ENCODE data around the gene GRM4. TPM values are rescaled to one million over a fixed set of nuclear protein-coding genes. Genes with fewer than 3 reads are reported as not detected.

The GRM4 gene
- total and polyA plus RNA-seq, 10 donors = 0.02 to 0.26 (median 0.09) TPM; not detected in 3

DNA sequence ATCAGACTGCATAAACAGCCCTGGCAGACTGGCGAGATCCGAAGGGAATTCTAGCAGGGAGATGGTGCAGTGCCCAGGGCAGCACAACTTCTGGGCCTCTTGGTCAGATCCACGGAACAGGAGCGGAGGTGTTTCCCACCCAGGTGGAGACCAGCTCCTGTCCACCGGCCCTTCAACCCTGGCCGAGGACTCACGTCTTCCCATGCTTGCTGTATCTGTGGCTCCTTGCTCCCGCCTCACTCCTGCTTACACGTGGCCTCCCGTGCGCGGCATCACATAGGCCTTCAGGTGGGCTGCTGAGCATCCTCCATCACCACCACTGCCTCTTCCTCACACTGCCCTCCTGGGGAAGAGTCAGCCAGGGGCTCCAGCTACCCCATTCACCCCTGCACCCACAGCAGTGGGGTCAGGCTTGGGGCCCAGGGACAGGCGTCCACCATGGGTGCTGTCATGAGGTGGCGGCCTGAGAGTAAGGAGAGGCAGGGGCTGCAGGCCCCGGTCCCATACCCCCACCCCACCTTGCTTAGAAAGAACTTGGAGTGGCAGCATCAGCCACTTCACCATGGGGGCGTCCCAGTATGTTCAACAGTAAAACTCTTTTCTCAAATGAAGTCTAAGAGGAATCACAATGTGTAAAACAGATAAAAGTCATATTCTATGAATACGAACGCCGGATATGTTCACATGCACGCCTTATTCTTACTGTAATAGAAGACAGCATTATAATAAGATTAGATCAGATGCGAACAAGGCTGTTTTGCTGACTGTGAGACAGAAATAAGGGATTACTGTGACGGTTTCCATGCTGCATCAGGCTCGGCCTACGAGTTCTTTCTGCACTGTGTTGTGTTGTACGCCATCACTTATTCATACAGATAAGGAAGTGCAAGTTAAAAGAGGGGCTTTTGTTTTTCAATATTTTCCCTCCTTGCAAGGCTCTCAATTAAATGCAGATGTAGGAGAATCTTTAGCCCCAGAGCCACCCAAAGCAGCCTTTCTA lies 165.4 kb downstream of the GRM4 start:
- Histone ChIP-seq H3K4me3 (no peak overlapping the region), H3K36me3 (no peaks in the 10 kb centered on the region), H3K4me1 (peaks cover 0 to 16% (median 6%) of the 10 kb centered on the region in 6 donors), H3K9me3 (no peaks in the 10 kb centered on the region), H3K27me3 (replicated peaks in 1 of 7) (peaks cover 0 to 28% (median 16%) of the 10 kb centered on the region in 7 donors), H3K27ac (no peak overlapping the region)
- DNase-seq = peak; percentile 44
- TF ChIP-seq POLR2AphosphoS5 (IDR thresholded peaks at IDR 0.05) = no peak
- intact Hi-C loops (cut with DNase I; ENCODE audit: low total_unique reads) = no loop called here
- 83 to 91% (median 88%) methylated on average over 23 to 25 of the region's 25 CpGs for WGBS, 5 donors

DNA sequence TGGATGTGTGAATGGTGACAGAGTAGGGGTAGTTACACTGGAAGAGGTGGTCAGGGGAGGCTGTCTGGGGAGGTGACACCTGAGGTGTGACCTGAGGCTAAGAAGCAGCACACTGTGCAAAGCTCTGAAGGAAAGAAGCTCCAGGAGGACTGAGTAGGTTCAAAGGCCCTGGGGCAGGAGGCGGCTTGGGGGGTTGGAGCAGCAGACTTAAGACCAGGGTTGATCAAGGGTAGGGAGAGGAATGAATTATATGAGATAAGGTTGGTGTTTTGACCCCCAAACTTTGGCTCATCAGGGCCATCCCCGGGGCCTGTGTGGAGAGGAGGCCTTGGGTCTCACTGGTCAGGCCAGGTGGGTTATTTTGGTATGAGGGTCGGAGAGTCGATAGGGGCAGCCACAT lies 166.1 kb downstream of the GRM4 start:
- WGBS, 5 donors = 64 to 89% (median 80%) methylated on average over 4 of the region's 4 CpGs
- H3K27me3 ChIP-seq (replicated peaks in 1 of 7) = peaks cover 0 to 35% (median 20%) of the 10 kb centered on the region in 7 donors

DNA sequence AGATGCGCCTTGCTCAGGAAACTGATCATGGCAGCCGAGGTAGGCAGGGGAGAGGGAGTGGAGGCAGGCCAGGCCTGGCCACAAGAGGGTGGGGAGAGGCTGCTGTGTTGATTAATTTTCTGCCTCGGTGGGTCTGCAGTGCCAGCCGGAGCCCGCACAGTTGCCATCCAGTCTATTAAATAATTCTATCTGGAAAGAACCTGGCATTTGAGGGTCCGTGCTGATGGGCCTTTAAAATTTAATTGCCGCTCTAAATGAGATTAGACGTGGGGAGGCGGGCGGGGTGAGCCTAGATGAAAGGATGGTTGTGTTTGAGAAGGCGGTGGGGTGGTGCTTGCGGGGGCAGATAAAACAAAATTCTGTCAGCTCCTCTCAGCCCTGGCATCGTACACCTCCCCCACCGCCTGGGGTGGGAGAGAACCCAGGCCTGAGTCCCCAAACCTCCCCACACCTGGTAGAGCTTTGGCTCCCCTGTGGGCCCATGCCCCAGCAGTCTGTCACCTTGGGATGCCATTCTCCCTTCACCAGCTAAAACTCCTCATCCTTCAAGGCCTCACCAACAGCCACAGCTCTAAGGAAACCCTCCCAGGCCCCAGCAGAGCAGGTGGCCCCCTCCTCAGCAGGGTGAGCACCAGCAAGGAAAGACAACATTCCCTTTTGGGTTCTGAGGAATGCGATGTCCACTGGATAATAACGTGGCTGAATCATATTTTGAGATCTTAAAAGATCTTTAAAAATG lies 167.3 kb downstream of the GRM4 start:
- H3K36me3 ChIP-seq = no peaks in the 10 kb centered on the region
- no peak overlapping the region for H3K4me3 ChIP-seq
- H3K27me3 ChIP-seq (replicated peaks in 1 of 7) = peaks cover 0 to 47% (median 20%) of the 10 kb centered on the region in 7 donors
- peak; percentile 27 for DNase-seq
- intact Hi-C loops (cut with DNase I; ENCODE audit: low total_unique reads) = no loop called here
- TF ChIP-seq POLR2A (IDR thresholded peaks at IDR 0.05) (no peak), POLR2AphosphoS5 (IDR thresholded peaks at IDR 0.05) (no peak)
- TF ChIP-seq, protein P1, sequence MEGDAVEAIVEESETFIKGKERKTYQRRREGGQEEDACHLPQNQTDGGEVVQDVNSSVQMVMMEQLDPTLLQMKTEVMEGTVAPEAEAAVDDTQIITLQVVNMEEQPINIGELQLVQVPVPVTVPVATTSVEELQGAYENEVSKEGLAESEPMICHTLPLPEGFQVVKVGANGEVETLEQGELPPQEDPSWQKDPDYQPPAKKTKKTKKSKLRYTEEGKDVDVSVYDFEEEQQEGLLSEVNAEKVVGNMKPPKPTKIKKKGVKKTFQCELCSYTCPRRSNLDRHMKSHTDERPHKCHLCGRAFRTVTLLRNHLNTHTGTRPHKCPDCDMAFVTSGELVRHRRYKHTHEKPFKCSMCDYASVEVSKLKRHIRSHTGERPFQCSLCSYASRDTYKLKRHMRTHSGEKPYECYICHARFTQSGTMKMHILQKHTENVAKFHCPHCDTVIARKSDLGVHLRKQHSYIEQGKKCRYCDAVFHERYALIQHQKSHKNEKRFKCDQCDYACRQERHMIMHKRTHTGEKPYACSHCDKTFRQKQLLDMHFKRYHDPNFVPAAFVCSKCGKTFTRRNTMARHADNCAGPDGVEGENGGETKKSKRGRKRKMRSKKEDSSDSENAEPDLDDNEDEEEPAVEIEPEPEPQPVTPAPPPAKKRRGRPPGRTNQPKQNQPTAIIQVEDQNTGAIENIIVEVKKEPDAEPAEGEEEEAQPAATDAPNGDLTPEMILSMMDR (IDR thresholded peaks at IDR 0.05 in 8 of 11, conservative IDR thresholded peaks at IDR 0.05 in 3 of 11) = no peak
- H3K27ac ChIP-seq = no peak overlapping the region
- WGBS, 5 donors = 77 to 86% (median 84%) methylated on average over 14 to 16 of the region's 16 CpGs
- peaks cover 0 to 16% (median 6%) of the 10 kb centered on the region in 6 donors for H3K4me1 ChIP-seq
- H3K9me3 ChIP-seq = no peaks in the 10 kb centered on the region

More for the DNA sequence above, 166.1 kb downstream of the GRM4 start:
- H3K9me3 ChIP-seq = no peaks in the 10 kb centered on the region
- DNase-seq = peak; percentile 23
- H3K27ac ChIP-seq = no peak overlapping the region
- H3K36me3 ChIP-seq = no peaks in the 10 kb centered on the region
- intact Hi-C loops (cut with DNase I; ENCODE audit: low total_unique reads) = no loop called here
- TF ChIP-seq POLR2AphosphoS5 (IDR thresholded peaks at IDR 0.05) (no peak), POLR2A (IDR thresholded peaks at IDR 0.05) (no peak)
- TF ChIP-seq, protein P1 (IDR thresholded peaks at IDR 0.05 in 8 of 11, conservative IDR thresholded peaks at IDR 0.05 in 3 of 11) = no peak
- no peak overlapping the region for H3K4me3 ChIP-seq
- H3K4me1 ChIP-seq = peaks cover 0 to 16% (median 6%) of the 10 kb centered on the region in 6 donors

DNA sequence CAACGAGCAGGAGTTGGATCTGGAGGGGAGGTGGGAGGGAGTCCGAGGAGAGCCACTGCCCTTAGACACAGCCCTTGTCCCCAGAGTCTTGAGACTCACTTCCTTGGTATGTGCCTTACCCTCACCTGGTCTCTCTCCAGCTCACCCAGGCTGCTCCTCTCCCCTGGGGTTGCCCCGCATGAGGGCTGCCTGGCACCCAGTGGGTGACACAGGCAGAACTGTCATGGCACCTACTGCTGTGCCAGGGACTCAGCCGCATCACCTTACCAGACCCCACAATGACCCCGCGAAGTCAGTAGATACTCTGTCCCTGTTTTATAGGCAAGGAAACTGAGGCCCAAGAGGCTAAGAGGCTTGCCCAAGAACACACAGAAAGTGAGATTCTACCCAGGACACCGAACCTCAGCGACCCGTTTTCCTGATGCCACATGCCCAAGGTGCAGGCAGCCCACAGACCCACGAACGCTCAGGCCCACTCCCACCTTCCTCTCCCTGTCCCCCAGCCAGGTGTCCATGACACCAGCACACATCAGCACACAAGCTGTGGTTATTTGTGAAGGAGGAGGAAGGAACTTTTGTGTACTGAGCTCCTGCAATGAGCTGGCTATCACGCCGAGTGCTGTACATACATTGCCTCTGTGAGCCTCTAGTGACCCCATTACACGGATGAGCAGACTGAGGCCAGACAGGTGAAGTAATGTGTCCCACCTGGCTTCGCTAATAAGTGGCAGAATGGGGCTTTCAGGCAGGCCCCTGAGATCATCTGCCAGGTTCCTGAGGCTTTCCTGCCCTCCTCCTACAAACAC lies 168.1 kb downstream of the GRM4 start:
- H3K27ac ChIP-seq = no peak overlapping the region
- peaks cover 3 to 52% (median 21%) of the 10 kb centered on the region in 7 donors for H3K27me3 ChIP-seq (replicated peaks in 1 of 7)
- peak; percentile 48 for DNase-seq
- intact Hi-C loops (cut with DNase I; ENCODE audit: low total_unique reads) = no loop called here
- WGBS, 5 donors = 79 to 90% (median 82%) methylated on average over 12 to 15 of the region's 15 CpGs
- peaks cover 0 to 3% (median 0%) of the 10 kb centered on the region in 8 donors for H3K9me3 ChIP-seq
- no peaks in the 10 kb centered on the region for H3K36me3 ChIP-seq
- peaks cover 0 to 10% (median 4%) of the 10 kb centered on the region in 6 donors for H3K4me1 ChIP-seq
- H3K4me3 ChIP-seq = no peak overlapping the region
- TF ChIP-seq, protein P1 (IDR thresholded peaks at IDR 0.05 in 8 of 11, conservative IDR thresholded peaks at IDR 0.05 in 3 of 11) = no peak
- no peak for TF ChIP-seq POLR2A (IDR thresholded peaks at IDR 0.05)
- no peak for TF ChIP-seq POLR2AphosphoS5 (IDR thresholded peaks at IDR 0.05)
